NCI-H82 (cell line): ENCODE measurements around the gene MRGPRX4.
"Not testable (repeated sequence)": the region's sequence is repeated elsewhere in the genome, so short reads cannot be mapped to it uniquely, and the experiment has no call there.

ENCODE experiments used
- DNase-seq: peaks from one replicate; lab custom pipeline; 2025; lab: John Stamatoyannopoulos, UW

Gene MRGPRX4

DNA sequence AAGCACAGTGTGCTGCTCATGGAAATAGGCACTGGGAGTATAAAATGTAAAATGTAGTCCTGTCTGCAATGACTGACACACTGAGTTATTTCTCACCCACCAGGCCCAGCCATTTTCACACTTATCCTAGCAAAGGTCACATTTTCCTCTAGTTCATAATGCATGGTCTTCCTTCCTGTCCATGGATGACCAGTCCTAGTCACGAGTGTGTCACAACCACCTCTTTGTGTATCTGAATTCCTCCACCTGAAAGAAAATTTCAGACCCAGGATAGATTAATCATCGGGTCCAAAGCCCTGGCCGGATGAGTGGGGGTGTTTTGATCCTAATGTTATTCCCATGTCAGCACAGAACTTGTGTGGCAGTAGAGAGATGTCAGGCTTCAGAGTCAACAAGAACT lies at the start of gene MRGPRX4:
MRGPRX4 (plus strand) TSS at position 172 of the 400 bp plus-strand sequence. CDS start 420 bp downstream, outside the sequence.
- no peak for DNase-seq

DNA sequence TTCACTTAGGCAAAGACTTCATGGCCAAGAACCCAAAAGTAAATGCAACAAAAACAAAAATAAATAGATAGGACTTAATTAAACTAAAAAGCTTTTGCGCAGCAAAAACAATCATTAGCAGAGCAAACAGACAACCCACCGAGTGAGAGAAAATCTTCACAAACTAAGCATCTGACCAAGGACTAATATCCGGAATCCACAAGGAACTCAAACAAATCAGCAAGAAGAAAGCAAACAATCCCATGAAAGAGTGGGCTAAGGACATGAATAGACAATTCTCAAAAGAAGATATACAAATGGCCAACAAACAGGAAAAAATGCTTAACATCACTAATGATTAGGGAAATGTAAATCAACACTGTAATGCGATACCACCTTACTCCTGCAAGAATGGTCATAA lies 41.5 kb upstream of the MRGPRX4 start:
- DNase-seq = not testable (repeated sequence)

DNA sequence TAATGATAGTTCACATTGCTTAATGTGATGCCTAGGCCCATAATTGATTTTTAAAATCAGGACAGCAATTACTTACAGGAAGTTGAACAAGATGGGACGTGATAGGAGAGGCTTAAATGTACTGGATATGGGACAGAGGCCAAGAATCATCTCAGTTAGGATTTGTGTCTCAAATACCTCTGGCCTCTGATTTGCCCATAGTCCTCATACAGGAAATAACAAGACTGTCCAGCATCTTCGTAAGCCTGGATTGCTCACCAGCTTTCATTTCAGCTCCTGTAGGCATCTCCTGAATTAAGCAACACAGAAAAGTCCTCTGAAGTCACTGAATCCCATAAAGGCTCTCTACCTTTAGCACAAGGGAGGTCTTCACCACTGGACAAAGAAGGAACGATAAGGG lies 40.3 kb upstream of the MRGPRX4 start, which contains the start of gene MRGPRX3:
MRGPRX3 (plus strand) TSS at position 231 of the 400 bp plus-strand sequence. CDS start 4,632 bp downstream, outside the sequence.
- DNase-seq = no peak

DNA sequence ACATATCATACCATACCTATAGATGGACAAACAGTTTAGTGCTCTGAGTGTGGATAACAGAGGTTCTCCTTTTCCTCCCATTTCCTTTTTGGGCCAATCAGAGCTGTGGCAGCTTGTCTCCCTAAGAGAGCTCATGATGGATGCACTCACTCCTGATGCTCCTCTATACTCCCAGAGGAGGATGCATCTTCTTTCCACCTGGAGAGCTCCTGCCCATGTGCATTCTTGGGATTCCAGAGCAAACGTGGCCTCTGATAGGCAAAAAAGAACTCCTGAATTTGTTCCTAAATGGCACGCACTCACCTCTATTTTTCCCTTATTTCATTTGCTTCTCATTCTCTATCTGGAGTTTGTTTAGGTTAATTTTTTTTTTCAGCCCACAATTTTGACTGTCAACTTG lies 37.3 kb upstream of the MRGPRX4 start:
- DNase-seq = no peak

DNA sequence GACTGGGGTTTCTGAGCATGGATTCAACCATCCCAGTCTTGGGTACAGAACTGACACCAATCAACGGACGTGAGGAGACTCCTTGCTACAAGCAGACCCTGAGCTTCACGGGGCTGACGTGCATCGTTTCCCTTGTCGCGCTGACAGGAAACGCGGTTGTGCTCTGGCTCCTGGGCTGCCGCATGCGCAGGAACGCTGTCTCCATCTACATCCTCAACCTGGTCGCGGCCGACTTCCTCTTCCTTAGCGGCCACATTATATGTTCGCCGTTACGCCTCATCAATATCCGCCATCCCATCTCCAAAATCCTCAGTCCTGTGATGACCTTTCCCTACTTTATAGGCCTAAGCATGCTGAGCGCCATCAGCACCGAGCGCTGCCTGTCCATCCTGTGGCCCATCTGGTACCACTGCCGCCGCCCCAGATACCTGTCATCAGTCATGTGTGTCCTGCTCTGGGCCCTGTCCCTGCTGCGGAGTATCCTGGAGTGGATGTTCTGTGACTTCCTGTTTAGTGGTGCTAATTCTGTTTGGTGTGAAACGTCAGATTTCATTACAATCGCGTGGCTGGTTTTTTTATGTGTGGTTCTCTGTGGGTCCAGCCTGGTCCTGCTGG lies 35.3 kb upstream of the MRGPRX4 start:
- DNase-seq = no peak

DNA sequence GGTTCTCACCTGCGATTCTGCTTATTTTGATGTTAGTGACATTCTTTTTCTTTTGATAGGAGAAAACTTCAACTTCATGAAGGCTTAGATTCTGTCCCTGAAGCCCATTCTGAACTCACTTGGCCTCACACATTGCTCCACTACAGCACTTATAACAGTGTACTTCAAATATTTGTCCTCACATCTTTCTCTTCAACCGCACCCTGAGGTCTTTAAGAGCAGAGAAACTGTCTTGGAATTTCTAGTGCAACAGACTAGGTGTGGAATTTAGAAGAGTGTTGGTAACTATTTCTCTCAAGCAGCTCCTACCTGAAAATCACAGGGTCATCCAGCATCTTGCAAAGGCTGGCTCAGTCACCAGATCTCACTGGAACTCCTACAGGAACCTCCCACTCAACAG lies 32.5 kb upstream of the MRGPRX4 start:
- no peak for DNase-seq

DNA sequence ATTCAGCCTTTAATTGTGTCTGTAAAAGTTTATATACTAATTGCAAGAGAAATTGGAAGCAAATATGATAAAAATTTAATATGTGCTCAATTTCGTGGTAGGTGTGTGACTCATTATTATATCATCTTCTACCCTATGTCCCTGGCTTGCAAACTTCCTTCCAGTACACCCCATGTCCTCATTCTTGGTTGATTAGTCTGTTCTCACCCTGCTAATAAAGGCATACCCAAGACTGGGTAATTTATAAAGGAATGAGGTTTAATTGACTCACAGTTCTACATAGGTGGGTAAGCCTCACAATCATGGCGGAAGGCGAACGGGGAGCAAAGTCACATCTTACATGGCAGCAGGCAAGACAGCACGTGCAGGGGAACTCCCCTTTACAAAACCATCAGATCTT lies 28.4 kb upstream of the MRGPRX4 start:
- DNase-seq = no peak

DNA sequence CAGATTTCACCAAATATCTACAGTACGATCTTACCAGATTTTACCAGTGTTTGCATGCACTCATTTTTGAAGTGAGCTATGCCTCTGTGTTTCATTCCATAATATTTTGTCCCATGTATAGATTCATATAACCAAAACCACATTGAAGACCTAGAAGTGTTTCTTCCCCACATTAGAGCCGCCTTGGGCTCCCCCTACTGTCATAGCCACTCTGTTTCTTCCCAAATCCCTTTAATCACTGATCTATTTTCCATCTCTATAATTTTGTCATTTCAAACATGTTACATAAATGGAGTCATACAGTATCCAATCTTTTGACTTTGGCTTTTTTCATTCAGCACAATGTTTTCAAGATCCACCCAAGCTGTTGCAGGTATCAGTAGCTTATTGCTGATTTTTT lies 27.6 kb upstream of the MRGPRX4 start:
- no peak for DNase-seq

DNA sequence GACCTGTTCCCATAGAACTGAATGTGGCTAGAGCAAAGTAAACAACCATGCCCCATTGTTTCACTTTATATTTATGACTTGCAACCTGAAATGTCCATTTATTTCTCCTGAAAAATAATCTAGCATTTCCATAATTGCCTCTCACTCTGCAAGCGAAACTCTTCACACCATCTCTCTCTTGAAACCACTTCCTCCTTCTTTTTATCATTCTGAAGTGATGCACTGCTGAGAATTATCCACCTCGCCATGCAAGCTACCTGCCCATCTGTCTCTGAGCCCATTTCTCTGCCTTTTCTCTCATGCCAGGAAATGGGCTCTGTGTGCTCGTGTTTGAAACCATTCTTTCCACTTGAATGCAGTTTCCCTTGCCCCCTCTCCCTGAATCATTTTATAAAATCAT lies 26.8 kb upstream of the MRGPRX4 start:
- DNase-seq = no peak

DNA sequence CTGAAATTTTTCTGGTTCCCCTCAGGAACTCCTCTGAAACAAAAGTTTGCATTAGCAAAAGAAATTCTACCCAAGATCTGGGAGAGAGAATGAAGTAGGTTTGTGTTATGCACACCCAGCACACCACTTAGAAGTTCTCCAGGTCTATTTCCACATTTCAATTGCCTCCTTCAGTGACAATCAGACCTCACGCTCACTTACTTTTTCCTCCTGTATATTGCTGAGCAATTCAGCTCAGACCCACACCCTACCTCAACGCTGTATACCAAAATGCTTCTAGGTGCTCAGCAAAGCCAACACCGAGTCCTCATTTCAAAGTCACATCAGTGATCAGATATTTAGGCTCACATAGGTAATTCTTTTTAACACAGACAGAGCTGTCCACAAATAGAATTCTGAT lies 21.1 kb upstream of the MRGPRX4 start:
- DNase-seq = no peak

DNA sequence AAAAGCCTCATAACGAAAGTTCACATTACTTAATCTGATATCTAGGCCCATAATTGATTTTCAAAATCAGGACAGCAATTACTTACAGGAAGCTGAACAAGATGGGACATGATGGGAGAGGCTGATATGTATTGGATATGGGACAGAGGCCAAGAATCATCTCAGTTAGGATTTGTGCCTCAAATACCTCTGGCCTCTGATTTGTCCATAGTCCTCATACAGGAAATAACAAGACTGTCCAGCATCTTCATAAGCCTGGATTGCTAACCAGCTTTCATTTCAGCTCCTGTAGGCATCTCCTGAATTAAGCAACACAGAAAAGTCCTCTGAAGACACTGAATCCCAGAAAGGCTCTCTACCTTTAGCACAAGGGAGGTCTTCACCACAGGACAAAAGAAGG lies 4.3 kb upstream of the MRGPRX4 start:
- no peak for DNase-seq

DNA sequence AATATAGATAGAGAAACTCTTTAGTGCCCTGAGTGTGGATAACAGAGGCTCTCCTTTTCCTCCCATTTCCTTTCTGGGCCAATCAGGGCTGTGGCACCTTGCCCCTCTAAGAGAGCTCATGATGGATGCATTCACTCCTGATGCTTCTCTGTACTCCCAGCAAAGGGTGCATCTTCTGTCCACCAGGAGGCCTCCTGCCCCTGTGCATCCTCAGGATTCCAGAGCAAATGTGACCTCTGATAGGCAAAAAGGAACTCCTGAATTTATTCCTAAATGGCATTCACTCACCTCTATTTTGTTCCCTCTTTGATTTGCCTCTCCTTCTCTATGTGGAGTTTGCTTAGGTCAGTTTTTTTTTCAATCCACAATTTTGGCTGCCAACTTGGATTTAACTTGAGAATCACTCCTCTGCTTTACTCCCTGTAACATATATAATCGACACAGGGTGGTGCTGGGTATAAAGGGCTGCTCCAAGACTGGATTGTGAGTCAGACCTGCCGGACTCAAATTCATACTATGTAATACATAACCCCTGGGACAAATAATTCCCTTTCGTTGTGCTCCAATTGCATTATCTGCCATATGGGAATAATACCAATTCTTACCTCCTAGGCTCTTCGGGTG lies 1.1 kb upstream of the MRGPRX4 start:
- DNase-seq = peak; percentile 66

DNA sequence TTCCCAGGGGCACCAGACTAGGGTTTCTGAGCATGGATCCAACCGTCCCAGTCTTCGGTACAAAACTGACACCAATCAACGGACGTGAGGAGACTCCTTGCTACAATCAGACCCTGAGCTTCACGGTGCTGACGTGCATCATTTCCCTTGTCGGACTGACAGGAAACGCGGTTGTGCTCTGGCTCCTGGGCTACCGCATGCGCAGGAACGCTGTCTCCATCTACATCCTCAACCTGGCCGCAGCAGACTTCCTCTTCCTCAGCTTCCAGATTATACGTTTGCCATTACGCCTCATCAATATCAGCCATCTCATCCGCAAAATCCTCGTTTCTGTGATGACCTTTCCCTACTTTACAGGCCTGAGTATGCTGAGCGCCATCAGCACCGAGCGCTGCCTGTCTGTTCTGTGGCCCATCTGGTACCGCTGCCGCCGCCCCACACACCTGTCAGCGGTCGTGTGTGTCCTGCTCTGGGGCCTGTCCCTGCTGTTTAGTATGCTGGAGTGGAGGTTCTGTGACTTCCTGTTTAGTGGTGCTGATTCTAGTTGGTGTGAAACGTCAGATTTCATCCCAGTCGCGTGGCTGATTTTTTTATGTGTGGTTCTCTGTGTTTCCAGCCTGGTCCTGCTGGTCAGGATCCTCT lies 709 bp downstream of the MRGPRX4 start:
- no peak for DNase-seq

DNA sequence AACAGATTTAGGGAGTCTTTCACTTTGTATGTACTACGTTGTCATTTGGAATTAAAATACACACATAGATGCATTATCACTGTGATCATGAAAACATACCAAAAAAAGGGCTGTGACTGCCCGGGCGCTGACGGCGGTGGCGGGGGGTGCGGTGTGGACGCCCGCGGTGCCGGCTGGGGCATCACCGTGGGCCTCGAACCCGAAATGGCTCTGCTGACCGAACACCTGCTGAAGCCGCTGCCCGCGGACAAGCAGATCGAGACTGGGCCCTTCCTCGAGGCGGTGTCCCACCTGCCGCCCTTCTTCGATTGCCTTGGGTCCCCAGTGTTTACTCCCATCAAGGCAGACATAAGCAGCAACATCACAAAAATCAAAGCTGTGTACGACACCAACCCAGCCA lies 16.2 kb downstream of the MRGPRX4 start:
- no peak for DNase-seq

DNA sequence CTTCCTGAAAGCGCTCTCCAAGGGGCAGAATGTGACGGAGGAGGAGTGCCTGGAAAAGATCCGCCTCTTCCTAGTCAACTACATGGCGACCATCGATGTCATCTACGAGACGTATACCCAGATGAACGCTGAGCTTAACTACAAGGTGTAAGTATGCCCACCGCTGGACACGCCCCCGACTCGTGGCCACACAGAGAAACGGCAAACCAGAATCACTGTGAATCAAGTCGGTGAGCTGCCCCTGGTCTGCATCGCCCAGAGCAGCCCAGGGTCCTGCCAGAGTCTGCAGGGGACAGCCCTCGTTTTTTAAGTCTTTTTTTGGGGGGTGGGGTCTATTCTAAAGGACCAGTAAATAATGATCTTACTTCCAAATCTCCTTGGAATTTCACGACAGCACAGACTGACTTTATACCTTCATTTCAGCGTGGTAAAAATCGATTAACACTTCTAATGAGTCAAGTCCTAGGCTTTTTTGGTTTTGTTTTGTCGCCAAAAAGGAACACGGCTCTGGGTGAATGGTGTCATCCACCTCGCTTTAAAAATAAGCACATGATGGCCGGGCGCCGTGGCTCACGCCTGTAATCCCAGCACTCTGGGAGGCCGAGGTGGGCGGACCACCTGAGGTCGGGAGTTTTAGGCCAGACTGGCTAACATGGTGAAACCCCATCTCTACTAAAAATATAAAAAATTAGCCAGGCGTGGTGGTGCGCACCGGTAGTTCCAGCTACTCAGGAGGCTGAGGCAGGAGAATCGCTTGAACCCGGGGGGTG lies 17.0 kb downstream of the MRGPRX4 start:
- DNase-seq = not testable (repeated sequence)

DNA sequence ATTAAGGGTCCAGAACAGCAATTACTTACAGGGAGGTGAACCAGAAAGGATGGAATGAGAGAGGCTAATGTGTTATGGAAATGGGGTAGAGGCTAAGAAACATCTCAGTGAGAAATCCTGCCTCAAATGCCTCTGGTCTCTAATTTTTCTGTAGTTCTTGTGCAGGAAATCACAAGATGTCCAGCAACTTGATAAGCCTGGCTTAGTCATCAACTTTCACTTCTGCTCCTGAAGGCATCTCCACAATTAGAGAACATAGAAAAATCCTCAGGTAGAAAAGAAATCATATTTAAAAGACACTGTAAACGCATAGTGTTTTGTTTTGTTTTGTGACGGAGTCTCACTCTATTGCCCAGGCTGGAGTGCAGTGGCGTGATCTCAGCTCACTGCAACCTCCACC lies 18.7 kb downstream of the MRGPRX4 start:
- DNase-seq = no peak

DNA sequence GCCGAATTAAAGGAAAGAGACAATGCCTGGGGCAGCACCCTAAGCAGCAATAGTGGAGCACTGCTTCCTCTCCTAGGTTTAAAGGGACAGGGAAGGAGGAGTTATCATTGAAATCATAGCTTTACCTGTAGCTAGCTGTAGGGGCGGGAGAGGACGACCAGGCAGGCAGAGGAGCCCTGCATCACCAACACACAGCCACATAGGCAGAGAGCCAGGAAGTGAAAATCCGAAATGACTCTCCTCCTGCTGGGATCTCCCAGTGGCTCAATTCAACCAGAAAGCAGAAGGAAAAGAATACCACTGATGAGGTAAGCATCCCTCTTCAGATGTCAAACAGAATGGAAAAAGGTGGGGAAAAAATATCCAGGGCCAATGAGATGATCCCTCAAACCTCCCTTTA lies 20.4 kb downstream of the MRGPRX4 start:
- DNase-seq = no peak

DNA sequence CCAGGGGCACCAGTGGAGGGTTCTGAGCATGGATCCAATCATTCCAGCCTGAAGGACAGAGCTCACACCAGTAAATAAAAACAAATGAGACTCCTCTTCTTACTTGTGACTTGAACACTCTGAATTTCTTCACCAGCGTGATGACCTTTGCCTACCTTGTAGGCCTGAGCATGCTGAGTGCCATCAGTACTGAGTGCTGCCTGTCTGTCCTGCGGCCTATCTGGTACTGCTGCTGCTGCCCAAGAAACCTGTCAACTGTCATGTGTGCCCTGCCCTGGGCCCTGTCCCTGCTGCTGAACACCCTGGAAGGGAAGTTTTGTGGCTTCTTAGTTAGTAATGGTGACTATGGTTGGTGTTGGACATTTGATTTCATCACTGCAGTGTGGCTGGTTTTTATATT lies 23.9 kb downstream of the MRGPRX4 start:
- no peak for DNase-seq

DNA sequence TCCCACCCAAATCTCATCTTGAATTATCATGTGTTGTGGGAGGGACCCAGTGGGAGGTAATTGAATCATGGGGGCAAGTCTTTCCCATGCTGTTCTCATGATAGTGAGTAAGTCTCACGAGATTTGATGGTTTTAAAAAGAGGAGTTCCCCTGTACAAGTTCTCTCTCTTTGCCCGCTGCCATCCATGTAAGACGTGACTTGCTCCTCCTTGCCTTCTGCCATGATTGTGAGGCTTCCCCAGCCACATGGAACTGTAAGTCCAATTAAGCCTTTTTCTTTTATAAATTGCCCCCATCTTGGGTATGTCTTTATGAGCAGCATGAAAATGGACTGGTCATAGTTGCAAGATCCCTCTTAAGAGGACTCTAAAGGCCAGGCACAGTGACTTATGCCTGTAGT lies 25.1 kb downstream of the MRGPRX4 start:
- not testable (repeated sequence) for DNase-seq

DNA sequence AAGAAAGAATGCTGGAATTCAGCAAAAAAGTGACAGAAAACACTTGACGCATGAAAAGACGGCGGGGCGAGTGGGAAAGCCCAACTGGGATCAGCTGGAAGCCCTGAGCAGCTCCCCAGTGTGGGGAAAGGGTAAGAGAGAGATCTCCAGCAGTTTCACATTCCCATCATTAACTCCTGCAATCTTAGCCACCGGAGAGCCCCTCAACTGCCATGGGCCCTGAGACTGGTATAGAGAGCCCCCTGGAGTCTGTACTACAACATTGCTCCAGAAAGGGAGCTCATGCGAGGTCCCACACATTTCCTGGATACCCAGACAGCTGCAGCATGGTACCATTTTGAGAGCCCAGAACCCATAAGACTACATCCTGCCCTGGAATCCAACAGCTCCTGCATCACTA lies 31.1 kb downstream of the MRGPRX4 start:
- DNase-seq = peak; percentile 45

DNA sequence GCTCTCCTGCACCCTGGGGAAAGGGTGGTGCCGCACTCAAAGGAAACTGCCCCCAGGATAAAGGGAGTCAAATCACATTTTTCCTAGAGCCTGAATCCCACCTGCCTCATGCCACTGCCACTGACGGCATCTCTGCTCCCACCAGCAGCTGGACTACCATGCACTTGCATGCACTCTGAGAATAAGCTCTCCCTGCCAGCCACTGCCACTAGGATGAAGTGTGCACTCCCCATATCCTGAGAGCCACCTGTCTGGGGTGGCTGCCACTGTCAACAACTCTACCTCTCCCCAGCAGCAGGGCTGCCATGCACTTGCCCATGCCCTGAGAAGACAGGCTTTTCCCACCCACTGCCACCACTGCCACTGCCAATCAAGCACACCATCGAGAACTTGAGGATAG lies 31.6 kb downstream of the MRGPRX4 start:
- no peak for DNase-seq

DNA sequence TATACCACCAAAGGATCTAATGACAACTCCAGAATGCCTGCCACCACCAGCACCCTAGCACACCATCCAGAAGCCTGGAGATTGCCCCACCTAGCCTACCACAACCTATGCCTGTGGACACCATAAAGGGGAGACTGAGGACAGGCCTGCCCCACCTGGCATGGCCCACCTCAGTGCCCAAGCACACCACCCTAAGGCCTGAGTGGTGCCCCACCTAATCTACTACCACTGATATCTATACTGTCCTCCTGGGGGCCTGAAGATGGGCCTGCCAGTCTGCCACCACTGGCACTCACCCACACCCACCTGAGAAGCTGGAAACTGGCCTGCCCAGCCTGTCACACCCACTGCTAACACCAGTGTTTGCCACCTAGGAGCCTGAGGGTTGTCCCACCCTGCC lies 32.1 kb downstream of the MRGPRX4 start:
- no peak for DNase-seq

DNA sequence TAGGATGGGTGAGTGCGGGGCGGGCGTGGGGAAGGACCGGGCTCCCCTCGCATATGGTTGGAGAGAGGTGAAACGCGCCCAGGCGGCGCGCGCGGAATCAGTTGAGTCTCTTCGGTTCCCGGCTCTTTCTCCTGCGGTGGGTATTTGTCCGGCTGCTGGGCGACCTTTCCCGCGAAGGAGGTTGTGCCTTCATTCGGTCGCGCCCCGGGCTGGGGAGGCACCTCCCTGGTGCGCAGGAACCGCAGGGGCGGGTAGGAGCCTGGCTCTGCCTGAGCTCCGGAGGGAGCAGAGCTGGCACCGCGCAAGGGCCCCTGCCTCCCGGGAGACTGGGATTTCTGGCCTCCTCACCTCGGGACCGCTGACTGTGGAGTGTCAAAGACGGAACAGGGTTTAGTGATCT lies 36.4 kb downstream of the MRGPRX4 start:
- no peak for DNase-seq
